GM19238 (cell line): ENCODE results near the gene IP6K3.

Experiments
- DNase-seq: peaks from one replicate; pipeline ENCODE4 v3.0.0; 2011; ENCODE audit warnings: low spot score; ENCODE audit not compliant: insufficient read length

Gene IP6K3

GRCh38 chr6:33676416-33677142 is 70.1 kb downstream of the IP6K3 start:
- no peak for DNase-seq

GRCh38 chr6:33675968-33676367 is 70.7 kb downstream of the IP6K3 start:
- no peak for DNase-seq

- DNase-seq: no peak
Observed at GRCh38 chr6:33673851-33674250, 72.9 kb downstream of the IP6K3 start.

- DNase-seq: no peak
Observed at GRCh38 chr6:33672808-33673207, 73.9 kb downstream of the IP6K3 start.

GRCh38 chr6:33671744-33672072 is 75.0 kb downstream of the IP6K3 start:
- DNase-seq: no peak
